NCI-H2029 (cell line): Measurements from ENCODE around the gene C1QTNF7.
A peak's percentile ranks its signal among the peaks of the same experiment; 100 is the strongest.

Experiments used
- DNase-seq: peaks from one replicate; lab custom pipeline; 2025; lab: John Stamatoyannopoulos, UW

C1QTNF7 gene

GRCh38 chr4:15457406-15458201, 29.8 kb downstream of the C1QTNF7 start:
- DNase-seq = peak; percentile 1

GRCh38 chr4:15458616-15459015, 30.8 kb downstream of the C1QTNF7 start:
- no peak for DNase-seq

GRCh38 chr4:15459706-15460105, 31.9 kb downstream of the C1QTNF7 start:
- DNase-seq = no peak

DNA sequence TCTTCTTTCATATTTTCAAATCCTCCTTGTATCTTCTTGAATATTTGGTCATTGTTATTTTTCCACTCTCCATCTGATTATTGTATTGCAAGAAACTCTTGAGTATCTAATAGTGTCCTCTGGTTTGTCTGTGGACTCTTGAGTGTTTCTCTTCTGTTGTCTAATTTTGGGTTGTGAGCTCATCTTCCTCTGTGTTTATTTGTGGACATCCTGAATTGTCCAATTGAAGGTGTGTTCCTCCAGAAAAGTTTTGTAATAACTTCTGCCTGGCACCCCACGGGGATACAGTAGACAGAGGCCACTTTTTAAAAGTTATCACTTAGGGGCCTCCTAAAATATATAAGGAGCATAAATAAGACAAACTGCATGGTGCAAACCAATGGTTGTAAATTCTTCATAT, 38.8 kb downstream of the C1QTNF7 start:
- DNase-seq = no peak

DNA sequence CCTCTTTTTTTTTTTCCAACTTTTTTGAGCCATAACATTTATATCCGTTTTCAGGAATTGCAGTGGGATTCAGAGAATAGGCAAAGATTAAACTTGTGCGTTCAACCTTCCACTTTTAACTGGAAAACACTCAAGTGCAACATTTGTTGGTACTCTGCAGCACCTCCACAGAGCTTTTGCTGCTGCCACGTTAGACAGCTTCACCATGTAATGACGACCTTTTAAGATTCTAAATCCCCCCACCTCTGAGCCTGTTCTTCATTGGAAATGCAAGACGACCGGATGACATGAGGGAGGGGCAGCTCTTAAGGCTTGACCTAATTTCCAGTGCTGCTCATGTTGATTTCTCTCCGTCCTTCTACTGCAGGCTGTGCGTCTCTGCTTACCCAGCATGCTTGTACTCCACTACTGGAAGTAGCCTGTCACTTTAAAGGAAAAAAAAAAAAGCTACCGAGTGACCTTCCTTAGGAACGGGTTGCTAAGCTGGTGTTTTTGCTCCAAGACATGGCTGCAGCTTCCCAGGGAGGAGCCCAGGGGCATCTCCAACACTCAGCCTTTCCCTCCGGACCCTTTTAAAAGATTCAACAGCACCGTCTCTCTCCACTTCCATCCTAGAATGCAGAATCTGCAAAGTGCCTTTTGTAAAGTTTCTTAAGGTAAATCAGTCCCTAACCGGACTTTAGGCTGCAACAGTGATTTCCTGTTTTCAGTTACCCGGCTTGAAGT, 41.7 kb downstream of the C1QTNF7 start, which contains the start of gene CC2D2A:
Gene CC2D2A, plus strand, starts transcription at position 481 of the 726 bp plus-strand sequence. CDS start 6,051 bp downstream, outside the sequence.
- no peak for DNase-seq

DNA sequence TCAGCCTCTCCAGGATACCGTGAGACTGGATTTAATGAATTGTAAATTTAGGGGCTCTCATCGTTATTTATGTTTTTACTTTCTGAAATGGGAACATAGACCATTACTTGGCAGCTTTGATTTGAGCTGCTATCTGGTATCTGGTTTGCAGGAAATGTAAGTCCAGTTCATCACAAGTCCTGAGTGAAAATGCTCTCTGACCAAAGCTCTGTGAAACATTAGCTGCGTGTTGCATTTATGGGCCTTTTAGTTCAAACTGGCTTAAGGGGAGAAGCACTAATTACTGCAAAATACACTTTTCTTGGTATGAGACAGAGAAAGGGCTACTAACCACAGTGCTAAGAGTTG, 42.3 kb downstream of the C1QTNF7 start:
- no peak for DNase-seq

- no peak for DNase-seq
Measured at GRCh38 chr4:15476396-15476795, 48.6 kb downstream of the C1QTNF7 start.

- no peak for DNase-seq
Measured at GRCh38 chr4:15478724-15479088, 50.9 kb downstream of the C1QTNF7 start.

- DNase-seq = peak; percentile 1
Measured at GRCh38 chr4:15479089-15479912, 51.5 kb downstream of the C1QTNF7 start.

- DNase-seq = no peak
Measured at GRCh38 chr4:15479913-15480185, 52.0 kb downstream of the C1QTNF7 start.

- DNase-seq = no peak
Measured at GRCh38 chr4:15481961-15482745, 54.3 kb downstream of the C1QTNF7 start.

DNA sequence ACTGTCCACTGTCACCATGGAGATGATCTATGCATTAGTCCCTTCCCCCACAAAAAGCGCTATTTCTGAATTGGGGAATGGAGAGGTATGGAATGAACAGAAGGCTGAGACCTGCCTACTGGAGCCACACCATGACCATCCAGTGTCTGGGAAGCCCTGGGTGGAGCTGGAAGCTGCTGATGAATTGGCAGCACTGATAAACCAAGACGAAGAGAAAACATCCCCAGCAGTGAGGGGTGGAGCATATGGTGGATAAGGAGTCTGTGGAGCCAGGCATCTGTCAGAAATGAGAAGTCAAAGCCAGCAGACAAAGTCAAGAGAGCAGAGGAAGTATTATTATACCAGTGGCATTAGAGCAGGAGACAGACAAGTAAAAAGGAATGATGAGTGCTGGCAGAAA, 55.0 kb downstream of the C1QTNF7 start:
- DNase-seq = no peak

DNA sequence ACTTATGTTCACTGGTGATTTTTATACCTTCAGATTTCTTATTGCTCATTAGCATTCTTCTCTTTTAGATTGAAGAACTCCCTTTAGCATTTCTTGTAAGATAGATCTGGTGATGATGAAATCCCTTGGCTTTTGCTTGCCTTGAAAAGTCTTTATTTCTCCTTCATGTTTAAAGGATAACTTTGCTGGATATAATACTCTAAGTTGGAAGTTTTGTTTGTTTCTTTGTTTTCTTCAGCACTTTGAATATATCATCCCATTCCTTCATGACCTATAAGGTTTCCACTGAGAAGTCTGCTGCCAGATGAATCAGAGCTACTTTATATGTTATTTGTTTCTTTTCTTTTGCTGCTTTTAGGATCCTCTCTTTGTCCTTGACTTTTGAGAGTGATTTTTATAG, 60.3 kb downstream of the C1QTNF7 start:
- no peak for DNase-seq

GRCh38 chr4:15488658-15489470, 61.0 kb downstream of the C1QTNF7 start:
- DNase-seq = no peak

DNA sequence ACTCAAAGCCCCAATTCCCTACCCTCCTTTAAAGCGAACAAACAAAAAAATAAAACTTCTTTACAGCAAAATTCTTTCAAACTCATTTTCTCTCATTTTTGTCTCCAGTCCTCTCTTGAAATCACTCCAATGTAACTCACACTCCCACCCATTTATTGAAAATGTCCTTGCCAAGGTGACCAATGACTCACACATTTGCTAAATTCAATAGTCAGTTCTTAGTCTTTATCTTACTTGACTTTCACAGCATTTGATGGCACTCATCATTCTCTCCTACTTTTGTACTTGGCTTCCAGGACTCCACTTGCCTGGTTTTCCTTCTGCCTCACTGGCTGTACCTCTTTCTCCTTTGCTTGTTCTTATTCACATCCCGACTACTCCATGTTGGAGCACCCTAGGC, 61.7 kb downstream of the C1QTNF7 start:
- no peak for DNase-seq

DNA sequence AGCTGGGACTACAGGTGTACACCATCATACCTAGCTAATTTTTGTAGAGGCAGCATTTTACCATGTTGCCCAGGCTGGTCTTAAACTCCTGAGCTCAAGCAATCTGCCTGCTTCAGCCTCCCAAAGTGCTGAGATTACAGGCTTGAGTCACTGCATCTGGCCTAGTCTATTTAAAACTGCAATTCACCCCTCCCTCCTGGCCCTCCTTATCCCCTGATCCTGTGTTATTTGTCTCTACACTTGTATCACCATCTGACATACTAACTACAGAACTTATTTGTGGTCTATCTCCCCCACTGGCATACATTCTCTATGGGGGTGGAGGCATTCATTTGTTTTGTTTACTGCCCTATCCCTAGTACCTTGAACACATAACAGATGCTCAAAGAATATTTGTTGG, 65.6 kb downstream of the C1QTNF7 start:
- no peak for DNase-seq

DNA sequence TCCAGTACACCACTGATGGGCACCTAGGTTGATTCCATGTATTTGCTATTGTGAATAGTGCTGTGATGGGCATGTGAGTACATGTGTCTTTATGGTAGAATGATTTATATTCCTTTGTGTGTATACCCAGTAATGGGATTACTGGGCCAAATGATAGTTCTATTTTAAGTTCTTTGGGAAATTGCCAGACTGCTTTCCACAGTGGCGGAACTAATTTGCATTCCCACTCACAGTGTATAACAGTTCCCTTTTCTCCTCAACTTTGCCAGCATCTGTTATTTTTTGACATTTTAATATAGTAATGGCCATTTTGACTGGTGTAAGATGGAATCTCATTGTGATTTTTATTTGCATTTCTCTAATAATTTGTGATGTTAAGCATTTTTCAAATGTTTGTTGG, 67.8 kb downstream of the C1QTNF7 start:
- DNase-seq = no peak
